ENCODE data around the gene DNER. TPM values are rescaled to one million over a fixed set of nuclear protein-coding genes. Genes with fewer than 3 reads are reported as not detected.
"Not testable (repeated sequence)": the region's sequence is repeated elsewhere in the genome, so short reads cannot be mapped to it uniquely, and the experiment has no call there.

Gene DNER
- polyA plus RNA-seq, 4 donors, result 70.9 to 73.5 (median 72.1) TPM

- no peak for DNase-seq (ENCODE audit: low read depth in 4 of 4, low spot score in 3 of 4)
These were observed 366.2 kb downstream of the DNER start for GRCh38 chr2:229348128-229348527.

GRCh38 chr2:229346816-229347540 is 367.4 kb downstream of the DNER start:
- no peak for DNase-seq (ENCODE audit: low read depth in 4 of 4, low spot score in 3 of 4)

- DNase-seq (ENCODE audit: low read depth in 4 of 4, low spot score in 3 of 4), result no peak
These were observed 369.4 kb downstream of the DNER start for GRCh38 chr2:229344955-229345354.

- no peak for DNase-seq (ENCODE audit: low read depth in 4 of 4, low spot score in 3 of 4)
These were observed 370.2 kb downstream of the DNER start for GRCh38 chr2:229344151-229344551.

- no peak for DNase-seq (ENCODE audit: low read depth in 4 of 4, low spot score in 3 of 4)
These were observed 370.7 kb downstream of the DNER start for GRCh38 chr2:229343661-229344060.

GRCh38 chr2:229342376-229342775 is 372.0 kb downstream of the DNER start:
- peak in 3 of 4 donors; percentile 1 to 6 (median 5) for DNase-seq (ENCODE audit: low read depth in 4 of 4, low spot score in 3 of 4)

GRCh38 chr2:229340086-229340760 is 374.1 kb downstream of the DNER start:
- no peak for DNase-seq (ENCODE audit: low read depth in 4 of 4, low spot score in 3 of 4)

GRCh38 chr2:229339618-229340017 is 374.7 kb downstream of the DNER start:
- DNase-seq (ENCODE audit: low read depth in 4 of 4, low spot score in 3 of 4), result no peak

- not testable (repeated sequence) for DNase-seq (ENCODE audit: low read depth in 4 of 4, low spot score in 3 of 4)
These were observed 375.2 kb downstream of the DNER start for GRCh38 chr2:229339171-229339570.

GRCh38 chr2:229335877-229336346 is 378.4 kb downstream of the DNER start:
- DNase-seq (ENCODE audit: low read depth in 4 of 4, low spot score in 3 of 4), result no peak

GRCh38 chr2:229335330-229335729 is 379.0 kb downstream of the DNER start:
- no peak for DNase-seq (ENCODE audit: low read depth in 4 of 4, low spot score in 3 of 4)

GRCh38 chr2:229330952-229331351 is 383.4 kb downstream of the DNER start:
- no peak for DNase-seq (ENCODE audit: low read depth in 4 of 4, low spot score in 3 of 4)

- DNase-seq (ENCODE audit: low read depth in 4 of 4, low spot score in 3 of 4), result no peak
These were observed 394.8 kb downstream of the DNER start for GRCh38 chr2:229319558-229319957.

GRCh38 chr2:229314117-229314516 is 400.2 kb downstream of the DNER start:
- DNase-seq (ENCODE audit: low read depth in 4 of 4, low spot score in 3 of 4), result no peak

GRCh38 chr2:229313591-229313990 is 400.8 kb downstream of the DNER start:
- DNase-seq (ENCODE audit: low read depth in 4 of 4, low spot score in 3 of 4), result no peak

Other genes with a start within 250 kb of the DNER start
- 100 to 1,000 TPM; 153 to 198 (median 182) TPM for gene TRIP12, start 207.5 kb upstream of the DNER start, polyA plus RNA-seq (ENCODE audit: insufficient read length in 4 of 4)
- 1 to 10 TPM; 5.6 to 8.2 (median 6.5) TPM for gene FBXO36, start 207.9 kb upstream of the DNER start, polyA plus RNA-seq (ENCODE audit: insufficient read length in 4 of 4)